Measurements from ENCODE around the gene ATP2B3. TPM values are rescaled to one million over a fixed set of nuclear protein-coding genes. Genes with fewer than 3 reads are reported as not detected.

ATP2B3 gene
- total and polyA plus RNA-seq, 7 experiments from 2014 or later: not detected

DNA sequence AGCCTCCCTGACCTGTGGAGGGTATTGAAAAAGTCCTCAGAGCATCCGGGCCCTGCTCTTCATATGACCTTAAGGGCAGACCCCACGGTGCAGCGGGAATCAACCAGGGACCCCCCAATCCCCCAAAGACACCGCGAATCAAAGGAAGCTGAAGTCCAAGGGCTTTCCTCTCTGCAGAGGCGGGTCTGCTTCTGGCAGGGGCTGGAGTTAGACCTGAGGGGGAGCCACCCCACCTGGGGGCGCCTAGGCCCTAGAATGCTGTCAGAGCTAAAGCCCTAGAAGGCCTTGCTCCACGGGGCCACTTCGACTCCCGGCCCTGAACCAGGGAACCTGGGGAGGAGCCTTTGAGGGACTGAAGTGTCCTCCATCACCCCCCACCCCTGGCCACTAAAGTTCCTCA, 44.3 kb upstream of the ATP2B3 start:
- H3K27ac ChIP-seq (ENCODE audit: low read depth, low read length): no peak overlapping the region
- Mint-ChIP-seq H3K9me3 (no peaks in the 10 kb centered on the region), H3K27ac (peak overlapping the region in 5 of 9 donors; percentile 20 to 85 (median 69)), H3K4me3 (peak overlapping the region in 8 of 10 donors; percentile 16 to 75 (median 56)), H3K36me3 (no peaks in the 10 kb centered on the region), H3K4me1 (peaks cover 0 to 29% (median 8%) of the 10 kb centered on the region in 7 donors), H3K27me3 (peaks cover 0 to 5% (median 0%) of the 10 kb centered on the region in 5 donors)
- ChIA-PET POLR2A (no interaction called here), CTCF (interaction anchor here (0.7 to 1.8 kb wide), 5 partner anchors 12 to 267 kb away, joined by 3 to 8 read pairs (median 3); no protein-coding TSS in a partner anchor)
- ATAC-seq: no peak
- peaks cover 3 to 17% of the 10 kb centered on the region in 2 donors for H3K4me1 ChIP-seq (ENCODE audit: control insufficient read depth in 2 of 2, insufficient read depth in 2 of 2, low read length in 2 of 2)
- H3K27me3 ChIP-seq (ENCODE audit: control insufficient read depth in 2 of 2, insufficient read depth in 2 of 2, low read length in 2 of 2): no peaks in the 10 kb centered on the region
- intact Hi-C loops (cut with micrococcal nuclease): no loop called here
- H3K9me3 ChIP-seq (ENCODE audit: control insufficient read depth in 2 of 3, low read length in 3 of 3): no peaks in the 10 kb centered on the region
- peaks cover 0 to 5% (median 0%) of the 10 kb centered on the region in 3 experiments for H3K36me3 ChIP-seq (ENCODE audit: control insufficient read depth in 2 of 3, insufficient read depth in 3 of 3, low read length in 3 of 3)
- H3K4me3 ChIP-seq (ENCODE audit: low read length): no peak overlapping the region
- DNase-seq: no peak

DNA sequence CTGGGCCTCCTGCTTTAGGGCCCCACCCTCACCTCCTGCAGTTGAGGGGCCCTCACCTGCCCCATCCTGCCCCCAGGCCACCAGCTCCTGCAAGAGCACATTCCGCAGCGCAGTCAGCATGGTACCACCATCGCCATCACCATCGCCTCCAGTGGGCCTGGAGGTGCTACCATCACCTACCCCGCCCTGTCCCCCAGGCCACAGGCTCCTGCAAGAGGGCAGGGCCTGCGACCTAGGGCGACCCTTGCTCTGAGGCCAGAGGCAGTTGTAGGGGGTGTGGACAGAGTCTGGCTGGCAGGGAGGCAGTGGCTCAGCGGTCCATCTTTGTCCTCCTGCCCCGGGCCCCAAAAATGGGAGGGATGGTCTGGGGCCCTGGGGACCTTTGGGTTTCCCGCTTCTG, 43.2 kb upstream of the ATP2B3 start:
- peaks cover 0 to 29% (median 8%) of the 10 kb centered on the region in 7 donors for H3K4me1 Mint-ChIP-seq
- peaks cover 0 to 5% (median 0%) of the 10 kb centered on the region in 5 donors for H3K27me3 Mint-ChIP-seq
- no peaks in the 10 kb centered on the region for H3K9me3 Mint-ChIP-seq
- intact Hi-C loops (cut with micrococcal nuclease): no loop called here
- Histone ChIP-seq H3K4me3 (ENCODE audit: low read length) (no peak overlapping the region), H3K4me1 (ENCODE audit: control insufficient read depth in 2 of 2, insufficient read depth in 2 of 2, low read length in 2 of 2) (peaks cover 3 to 17% of the 10 kb centered on the region in 2 donors), H3K36me3 (ENCODE audit: control insufficient read depth in 2 of 3, insufficient read depth in 3 of 3, low read length in 3 of 3) (no peaks in the 10 kb centered on the region), H3K9me3 (ENCODE audit: control insufficient read depth in 2 of 3, low read length in 3 of 3) (no peaks in the 10 kb centered on the region), H3K27ac (ENCODE audit: low read depth, low read length) (no peak overlapping the region), H3K27me3 (ENCODE audit: control insufficient read depth in 2 of 2, insufficient read depth in 2 of 2, low read length in 2 of 2) (no peaks in the 10 kb centered on the region)
- ChIA-PET CTCF (interaction anchor here (0.9 to 1.8 kb wide), 2 partner anchors 12 to 33 kb away, joined by 3 to 8 read pairs; no protein-coding TSS in a partner anchor), POLR2A (no interaction called here)
- peak in 1 of 9 donors; percentile 12 for DNase-seq
- no peaks in the 10 kb centered on the region for H3K36me3 Mint-ChIP-seq
- H3K27ac Mint-ChIP-seq: peak overlapping the region in 7 of 9 donors; percentile 45 to 85 (median 69)
- no peak for ATAC-seq
- H3K4me3 Mint-ChIP-seq: peak overlapping the region in 8 of 10 donors; percentile 36 to 77 (median 62)

DNA sequence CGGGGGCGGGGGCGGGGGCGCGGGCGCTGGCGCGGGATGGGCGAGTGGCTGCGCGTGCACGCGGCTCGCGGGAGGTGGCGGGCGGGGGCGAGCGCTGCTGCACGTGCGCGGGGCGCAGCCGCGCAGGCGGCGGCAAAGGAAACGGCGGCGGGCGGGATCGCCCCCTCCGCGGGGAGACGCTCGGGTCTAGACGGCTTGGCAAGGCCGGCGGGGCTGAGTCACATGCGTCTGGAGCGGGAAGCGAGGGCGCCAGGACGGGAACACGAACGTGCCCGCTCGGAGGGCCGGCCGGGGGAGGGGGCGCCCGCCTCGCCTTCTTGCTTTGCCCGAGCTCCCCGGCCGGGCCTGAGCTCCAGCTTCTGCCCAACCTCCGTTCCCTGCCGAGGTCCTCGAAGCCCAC, 42.7 kb upstream of the ATP2B3 start:
- no peak for ATAC-seq
- peak; percentile 22 to 56 (median 49) for DNase-seq
- Mint-ChIP-seq H3K27me3 (peaks cover 0 to 5% (median 0%) of the 10 kb centered on the region in 5 donors), H3K4me1 (peaks cover 0 to 25% (median 5%) of the 10 kb centered on the region in 7 donors), H3K9me3 (no peaks in the 10 kb centered on the region), H3K27ac (no peak overlapping the region), H3K36me3 (no peaks in the 10 kb centered on the region), H3K4me3 (peak overlapping the region in 3 of 10 donors; percentile 46 to 69 (median 63))
- Histone ChIP-seq H3K27me3 (ENCODE audit: control insufficient read depth in 2 of 2, insufficient read depth in 2 of 2, low read length in 2 of 2) (no peaks in the 10 kb centered on the region), H3K9me3 (ENCODE audit: control insufficient read depth in 2 of 3, low read length in 3 of 3) (no peaks in the 10 kb centered on the region), H3K4me1 (ENCODE audit: control insufficient read depth in 2 of 2, insufficient read depth in 2 of 2, low read length in 2 of 2) (peaks cover 3 to 17% of the 10 kb centered on the region in 2 donors), H3K4me3 (ENCODE audit: low read length) (no peak overlapping the region), H3K27ac (ENCODE audit: low read depth, low read length) (peak overlapping the region; percentile 57), H3K36me3 (ENCODE audit: control insufficient read depth in 2 of 3, insufficient read depth in 3 of 3, low read length in 3 of 3) (no peaks in the 10 kb centered on the region)
- POLR2A ChIA-PET: no interaction called here
- intact Hi-C loops (cut with micrococcal nuclease): no loop called here
- CTCF ChIA-PET: interaction anchor here (0.9 to 1.8 kb wide), 2 partner anchors 12 to 33 kb away, joined by 3 to 8 read pairs; no protein-coding TSS in a partner anchor

DNA sequence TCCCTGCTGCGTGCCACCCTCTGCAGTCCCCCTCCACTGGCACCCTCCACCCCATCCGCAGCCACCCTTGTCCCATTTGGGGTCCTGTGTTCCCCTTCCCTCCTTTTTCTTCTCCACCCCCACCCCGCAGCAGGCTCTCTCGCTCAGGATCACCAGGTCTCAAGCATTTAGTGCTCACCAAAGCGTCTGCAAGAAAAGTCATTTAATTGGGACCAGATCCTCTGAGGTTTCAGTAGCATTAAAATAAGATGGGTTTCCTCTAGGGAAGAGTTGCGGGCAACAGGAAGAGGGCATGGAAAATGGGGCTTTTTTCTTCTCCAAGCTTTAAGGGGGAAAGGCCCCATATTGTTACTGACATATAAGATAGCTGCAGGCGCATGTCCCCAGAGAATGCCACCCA, 42.2 kb upstream of the ATP2B3 start:
- peaks cover 0 to 24% (median 5%) of the 10 kb centered on the region in 7 donors for H3K4me1 Mint-ChIP-seq
- H3K36me3 Mint-ChIP-seq: no peaks in the 10 kb centered on the region
- CTCF ChIA-PET: interaction anchor here (0.7 to 2.2 kb wide), 2 partner anchors 32 to 443 kb away, joined by 3 to 11 read pairs; no protein-coding TSS in a partner anchor
- H3K36me3 ChIP-seq (ENCODE audit: control insufficient read depth in 2 of 3, insufficient read depth in 3 of 3, low read length in 3 of 3): no peaks in the 10 kb centered on the region
- no peak for ATAC-seq
- no peaks in the 10 kb centered on the region for H3K27me3 ChIP-seq (ENCODE audit: control insufficient read depth in 2 of 2, insufficient read depth in 2 of 2, low read length in 2 of 2)
- no peaks in the 10 kb centered on the region for H3K9me3 ChIP-seq (ENCODE audit: control insufficient read depth in 2 of 3, low read length in 3 of 3)
- H3K4me3 Mint-ChIP-seq: peak overlapping the region in 8 of 10 donors; percentile 16 to 71 (median 54)
- H3K4me3 ChIP-seq (ENCODE audit: low read length): no peak overlapping the region
- H3K9me3 Mint-ChIP-seq: no peaks in the 10 kb centered on the region
- intact Hi-C loops (cut with micrococcal nuclease): no loop called here
- POLR2A ChIA-PET: no interaction called here
- no peak for DNase-seq
- H3K4me1 ChIP-seq (ENCODE audit: control insufficient read depth in 2 of 2, insufficient read depth in 2 of 2, low read length in 2 of 2): peaks cover 3 to 17% of the 10 kb centered on the region in 2 donors
- H3K27ac Mint-ChIP-seq: peak overlapping the region in 3 of 9 donors; percentile 32 to 63 (median 51)
- H3K27ac ChIP-seq (ENCODE audit: low read depth, low read length): peak overlapping the region; percentile 57
- peaks cover 0 to 5% (median 0%) of the 10 kb centered on the region in 5 donors for H3K27me3 Mint-ChIP-seq

DNA sequence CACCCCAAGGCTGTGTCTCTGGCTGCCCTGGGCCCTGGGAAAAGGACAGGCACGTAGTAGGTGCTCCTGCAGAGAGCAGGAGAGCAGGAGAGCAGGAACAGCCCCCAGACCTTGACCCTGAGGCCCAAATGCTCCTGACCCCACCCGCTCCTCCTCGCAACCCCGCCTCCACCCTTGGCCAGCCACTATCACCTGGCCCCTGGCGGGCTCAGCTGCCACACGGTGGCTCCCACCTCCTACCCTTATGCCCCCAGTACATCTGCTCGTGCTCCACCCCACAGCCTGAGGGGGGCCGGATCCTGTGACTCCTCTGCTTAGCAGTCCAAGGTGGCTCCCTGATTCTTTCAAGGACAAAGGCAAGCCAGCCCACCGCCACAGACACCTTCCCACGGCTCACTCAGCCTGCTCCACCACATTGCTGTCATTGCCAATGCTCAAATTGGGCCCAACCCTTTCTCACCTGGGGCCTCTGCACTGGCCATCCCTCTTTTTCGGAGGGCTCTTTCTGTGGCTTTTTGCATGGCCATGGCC, 41.6 kb upstream of the ATP2B3 start:
- Histone ChIP-seq H3K36me3 (ENCODE audit: control insufficient read depth in 2 of 3, insufficient read depth in 3 of 3, low read length in 3 of 3) (no peaks in the 10 kb centered on the region), H3K4me1 (ENCODE audit: control insufficient read depth in 2 of 2, insufficient read depth in 2 of 2, low read length in 2 of 2) (peaks cover 3 to 17% of the 10 kb centered on the region in 2 donors), H3K4me3 (ENCODE audit: low read length) (no peak overlapping the region), H3K9me3 (ENCODE audit: control insufficient read depth in 2 of 3, low read length in 3 of 3) (no peaks in the 10 kb centered on the region), H3K27me3 (ENCODE audit: control insufficient read depth in 2 of 2, insufficient read depth in 2 of 2, low read length in 2 of 2) (no peaks in the 10 kb centered on the region), H3K27ac (ENCODE audit: low read depth, low read length) (no peak overlapping the region)
- no peak for ATAC-seq
- POLR2A ChIA-PET: no interaction called here
- no peak for DNase-seq
- intact Hi-C loops (cut with micrococcal nuclease): no loop called here
- H3K4me1 Mint-ChIP-seq: peaks cover 0 to 24% (median 5%) of the 10 kb centered on the region in 7 donors
- peak overlapping the region in 4 of 10 donors; percentile 16 to 63 (median 58) for H3K4me3 Mint-ChIP-seq
- no peaks in the 10 kb centered on the region for H3K36me3 Mint-ChIP-seq
- H3K9me3 Mint-ChIP-seq: no peaks in the 10 kb centered on the region
- H3K27ac Mint-ChIP-seq: peak overlapping the region in 3 of 9 donors; percentile 4 to 84 (median 57)
- CTCF ChIA-PET: interaction anchor here (0.7 to 2.2 kb wide), 2 partner anchors 31 to 443 kb away, joined by 3 to 11 read pairs; no protein-coding TSS in a partner anchor
- peaks cover 0 to 5% (median 0%) of the 10 kb centered on the region in 5 donors for H3K27me3 Mint-ChIP-seq

DNA sequence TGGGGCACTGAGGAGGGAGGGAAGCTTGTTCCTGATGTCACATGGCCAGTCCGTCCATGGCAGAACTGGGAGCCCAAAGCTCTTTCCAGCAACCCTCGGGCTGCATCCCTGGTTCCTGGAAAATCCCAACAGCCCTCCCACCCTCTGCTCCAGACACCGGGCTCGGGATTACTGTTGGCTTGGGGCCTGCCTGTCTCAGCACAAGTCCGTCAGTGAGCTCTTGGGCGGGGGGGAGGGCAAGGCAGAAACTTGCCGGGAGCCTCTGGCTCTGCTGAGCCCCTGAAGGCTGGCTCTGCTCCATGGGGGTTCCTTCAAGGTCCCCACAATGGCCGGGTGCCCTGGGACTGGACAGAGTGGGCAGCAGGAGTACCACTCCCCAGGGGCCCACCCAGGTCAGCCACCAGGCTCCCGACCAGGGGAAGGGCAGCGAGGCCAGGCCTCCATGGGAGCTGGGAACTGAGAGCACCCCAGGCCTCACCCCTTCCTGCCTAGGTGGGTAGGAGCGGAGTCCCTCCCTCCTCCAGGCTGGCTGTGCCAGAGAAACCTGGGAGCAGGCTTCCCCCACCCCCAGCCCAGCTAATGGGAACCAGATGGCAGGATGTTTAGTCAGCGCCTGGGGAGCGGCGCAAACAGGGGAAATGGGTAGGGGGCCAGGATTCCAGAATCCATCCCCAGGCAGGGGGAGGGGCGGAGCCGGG, 40.6 kb upstream of the ATP2B3 start:
- Histone ChIP-seq H3K27me3 (ENCODE audit: control insufficient read depth in 2 of 2, insufficient read depth in 2 of 2, low read length in 2 of 2) (no peaks in the 10 kb centered on the region), H3K27ac (ENCODE audit: low read depth, low read length) (no peak overlapping the region), H3K36me3 (ENCODE audit: control insufficient read depth in 2 of 3, insufficient read depth in 3 of 3, low read length in 3 of 3) (no peaks in the 10 kb centered on the region), H3K4me3 (ENCODE audit: low read length) (no peak overlapping the region), H3K9me3 (ENCODE audit: control insufficient read depth in 2 of 3, low read length in 3 of 3) (no peaks in the 10 kb centered on the region), H3K4me1 (ENCODE audit: control insufficient read depth in 2 of 2, insufficient read depth in 2 of 2, low read length in 2 of 2) (peaks cover 3 to 11% of the 10 kb centered on the region in 2 donors)
- no peak overlapping the region for H3K27ac Mint-ChIP-seq
- peaks cover 0 to 5% (median 0%) of the 10 kb centered on the region in 5 donors for H3K27me3 Mint-ChIP-seq
- no peaks in the 10 kb centered on the region for H3K36me3 Mint-ChIP-seq
- CTCF ChIA-PET: interaction anchor here (2.2 kb wide), 1 partner anchor 30 kb away, joined by 11 read pairs; no protein-coding TSS in a partner anchor
- POLR2A ChIA-PET: no interaction called here
- H3K4me1 Mint-ChIP-seq: peaks cover 0 to 18% (median 5%) of the 10 kb centered on the region in 7 donors
- no peak for DNase-seq
- intact Hi-C loops (cut with micrococcal nuclease): no loop called here
- H3K4me3 Mint-ChIP-seq: no peak overlapping the region
- no peaks in the 10 kb centered on the region for H3K9me3 Mint-ChIP-seq
- no peak for ATAC-seq

Data from naive thymus-derived CD4-positive, alpha-beta T cell (primary cell).